CD4-positive, alpha-beta memory T cell (primary cell): ENCODE measurements around the gene SLC28A1. TPM values are rescaled to one million over a fixed set of nuclear protein-coding genes. Genes with fewer than 3 reads are reported as not detected.

ENCODE experiments used
- CTCF ChIA-PET: fragments of 350-600 bp; sonication (Branson Sonifier 250); formaldehyde crosslinking; loops from one replicate; lab custom pipeline; 2021; ENCODE audit warnings: inconsistent platforms; ENCODE audit not compliant: partially characterized antibody; lab: Charles Lee
- POLR2A ChIA-PET: fragments of 350-600 bp; sonication (Branson Sonifier 250); formaldehyde crosslinking; loops from one replicate; lab custom pipeline; 2021; ENCODE audit not compliant: partially characterized antibody; lab: Charles Lee
- DNase-seq, 5 donors: peaks; one replicate each; pipeline versions ENCODE4 v3.0.0 to v3.0.0-alpha.2; 2020 to 2022; ENCODE audit warnings: mixed read lengths in 1 of 5
- H3K27ac ChIP-seq: one replicate; pipeline ENCODE4 v1.7.0; 2013; ENCODE audit warnings: low read depth, low read length
- H3K27me3 ChIP-seq: 2 replicates; pipeline ENCODE4 v1.7.0; 2013; ENCODE audit warnings: mild to moderate bottlenecking, low read length, moderate library complexity; ENCODE audit not compliant: insufficient read depth
- H3K36me3 ChIP-seq: 2 replicates; pipeline ENCODE4 v1.7.0; 2013; ENCODE audit warnings: mild to moderate bottlenecking, low read length, moderate library complexity; ENCODE audit not compliant: insufficient read depth
- H3K4me1 ChIP-seq: 2 replicates; pipeline ENCODE4 v1.7.0; 2013; ENCODE audit warnings: mild to moderate bottlenecking, low read length, moderate library complexity; ENCODE audit not compliant: insufficient read depth
- H3K4me3 ChIP-seq, 2 donors: one replicate each; pipeline ENCODE4 v1.7.0; 2013; ENCODE audit warnings: low read length in 2 of 2, mild to moderate bottlenecking in 1 of 2
- H3K9me3 ChIP-seq, 2 donors: one replicate each; pipeline ENCODE4 v1.7.0; 2013; ENCODE audit warnings: low read length in 2 of 2, control low read depth in 1 of 2; ENCODE audit not compliant: control insufficient read depth in 1 of 2
- H3K27ac Mint-ChIP-seq, 7 donors: one replicate each; pipeline ENCODE4 v1.8.0; 2020 to 2021; ENCODE audit warnings: mixed read lengths in 7 of 7, mild to moderate bottlenecking in 6 of 7, inconsistent platforms in 3 of 7, moderate library complexity in 3 of 7
- H3K27me3 Mint-ChIP-seq, 2 donors: one replicate each; pipeline ENCODE4 v1.8.0; 2020 to 2021; ENCODE audit warnings: mixed read lengths in 2 of 2
- H3K36me3 Mint-ChIP-seq, 2 donors: one replicate each; pipeline ENCODE4 v1.8.0; 2020 to 2021; ENCODE audit warnings: mixed read lengths in 2 of 2, inconsistent platforms in 1 of 2, mild to moderate bottlenecking in 1 of 2
- H3K4me1 Mint-ChIP-seq, 4 donors: one replicate each; pipeline ENCODE4 v1.8.0; 2020 to 2021; ENCODE audit warnings: mixed read lengths in 4 of 4, mild to moderate bottlenecking in 1 of 4
- H3K4me3 Mint-ChIP-seq, 8 donors: one replicate each; pipeline ENCODE4 v1.8.0; 2020 to 2021; ENCODE audit warnings: mixed read lengths in 8 of 8, mild to moderate bottlenecking in 7 of 8, moderate library complexity in 6 of 8, inconsistent platforms in 3 of 8
- H3K9me3 Mint-ChIP-seq, 8 donors: one replicate each; pipeline ENCODE4 v1.8.0; 2020 to 2021; ENCODE audit warnings: mixed read lengths in 8 of 8, mild to moderate bottlenecking in 5 of 8, inconsistent platforms in 3 of 8, moderate library complexity in 1 of 8
- intact Hi-C: fragments of 100-400 bp; cut with micrococcal nuclease; formaldehyde crosslinking; loops from one replicate; pipeline ENCODE4 v1.15.1; 2023
- polyA plus RNA-seq, 2 donors: library from polyadenylated mRNA; unstranded; fragments of 300-500 nt; fragmentation: Illumina TruSeq; gene quantifications; one replicate each; pipeline ENCODE4 v1.2.3, GENCODE V29; 2021
- total RNA-seq, 2 experiments: library from RNA; stranded (reverse); gene quantifications; one replicate each; pipeline ENCODE4 v1.2.3, GENCODE V29; 2021

SLC28A1 gene
- total and polyA plus RNA-seq, 4 experiments from 2014 or later, result not detected

DNA sequence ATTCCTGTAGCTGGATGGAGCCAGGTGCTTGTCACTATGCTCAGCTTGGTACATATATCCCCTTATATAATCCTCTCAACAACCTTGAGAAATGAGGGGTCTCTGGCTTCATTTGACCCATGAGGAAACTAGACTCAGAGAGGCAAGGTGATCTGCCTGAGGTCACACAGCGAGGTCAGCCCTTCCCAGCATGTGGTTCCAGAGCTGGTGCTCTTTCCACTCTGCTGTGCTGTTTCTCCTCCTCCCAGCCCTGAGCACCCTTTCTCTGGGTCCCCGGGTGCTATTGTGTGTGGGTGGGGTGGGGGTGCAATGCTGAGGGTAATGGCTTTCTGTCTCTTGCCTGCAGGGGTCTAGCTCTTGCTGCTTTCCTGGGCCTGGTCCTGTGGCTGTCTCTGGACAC, 19.3 kb downstream of the SLC28A1 start:
- Histone ChIP-seq H3K9me3 (no peaks in the 10 kb centered on the region), H3K27me3 (no peaks in the 10 kb centered on the region), H3K4me1 (no peaks in the 10 kb centered on the region), H3K4me3 (no peak overlapping the region), H3K27ac (no peak overlapping the region), H3K36me3 (no peaks in the 10 kb centered on the region)
- ChIA-PET CTCF (no interaction called here), POLR2A (no interaction called here)
- no peak for DNase-seq
- H3K4me3 Mint-ChIP-seq, result no peak overlapping the region
- intact Hi-C loops, result no loop called here
- H3K4me1 Mint-ChIP-seq, result no peaks in the 10 kb centered on the region
- H3K9me3 Mint-ChIP-seq, result peaks cover 0 to 10% (median 4%) of the 10 kb centered on the region in 8 donors
- peaks cover 2 to 7% of the 10 kb centered on the region in 2 donors for H3K27me3 Mint-ChIP-seq
- no peak overlapping the region for H3K27ac Mint-ChIP-seq
- H3K36me3 Mint-ChIP-seq, result no peaks in the 10 kb centered on the region

DNA sequence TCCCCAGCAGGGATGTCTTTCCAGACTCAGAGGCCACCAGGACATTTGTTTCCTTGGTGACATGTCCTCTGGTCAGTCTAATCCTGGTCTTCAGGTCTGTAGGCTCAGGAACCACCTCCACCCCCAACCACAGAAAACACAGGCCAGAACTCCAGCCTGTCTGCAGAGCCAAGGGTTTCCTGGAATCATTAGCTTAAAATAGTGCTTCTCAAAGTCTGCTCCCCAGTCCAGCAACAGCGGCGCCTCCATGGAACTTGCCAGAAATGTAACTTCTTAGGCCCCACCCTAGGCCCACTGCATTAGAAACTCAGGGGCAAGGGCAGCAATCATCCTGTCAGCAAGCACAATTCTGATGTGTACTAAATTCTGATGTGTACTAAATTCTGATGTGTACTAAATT, 20.0 kb downstream of the SLC28A1 start:
- Mint-ChIP-seq H3K27me3 (peaks cover 2% of the 10 kb centered on the region in 2 donors), H3K4me1 (no peaks in the 10 kb centered on the region), H3K9me3 (peaks cover 0 to 6% (median 2%) of the 10 kb centered on the region in 8 donors), H3K36me3 (no peaks in the 10 kb centered on the region), H3K4me3 (no peak overlapping the region), H3K27ac (no peak overlapping the region)
- Histone ChIP-seq H3K4me1 (no peaks in the 10 kb centered on the region), H3K4me3 (no peak overlapping the region), H3K9me3 (no peaks in the 10 kb centered on the region), H3K36me3 (no peaks in the 10 kb centered on the region), H3K27me3 (no peaks in the 10 kb centered on the region), H3K27ac (no peak overlapping the region)
- intact Hi-C loops, result no loop called here
- POLR2A ChIA-PET, result no interaction called here
- CTCF ChIA-PET, result no interaction called here
- DNase-seq, result no peak

DNA sequence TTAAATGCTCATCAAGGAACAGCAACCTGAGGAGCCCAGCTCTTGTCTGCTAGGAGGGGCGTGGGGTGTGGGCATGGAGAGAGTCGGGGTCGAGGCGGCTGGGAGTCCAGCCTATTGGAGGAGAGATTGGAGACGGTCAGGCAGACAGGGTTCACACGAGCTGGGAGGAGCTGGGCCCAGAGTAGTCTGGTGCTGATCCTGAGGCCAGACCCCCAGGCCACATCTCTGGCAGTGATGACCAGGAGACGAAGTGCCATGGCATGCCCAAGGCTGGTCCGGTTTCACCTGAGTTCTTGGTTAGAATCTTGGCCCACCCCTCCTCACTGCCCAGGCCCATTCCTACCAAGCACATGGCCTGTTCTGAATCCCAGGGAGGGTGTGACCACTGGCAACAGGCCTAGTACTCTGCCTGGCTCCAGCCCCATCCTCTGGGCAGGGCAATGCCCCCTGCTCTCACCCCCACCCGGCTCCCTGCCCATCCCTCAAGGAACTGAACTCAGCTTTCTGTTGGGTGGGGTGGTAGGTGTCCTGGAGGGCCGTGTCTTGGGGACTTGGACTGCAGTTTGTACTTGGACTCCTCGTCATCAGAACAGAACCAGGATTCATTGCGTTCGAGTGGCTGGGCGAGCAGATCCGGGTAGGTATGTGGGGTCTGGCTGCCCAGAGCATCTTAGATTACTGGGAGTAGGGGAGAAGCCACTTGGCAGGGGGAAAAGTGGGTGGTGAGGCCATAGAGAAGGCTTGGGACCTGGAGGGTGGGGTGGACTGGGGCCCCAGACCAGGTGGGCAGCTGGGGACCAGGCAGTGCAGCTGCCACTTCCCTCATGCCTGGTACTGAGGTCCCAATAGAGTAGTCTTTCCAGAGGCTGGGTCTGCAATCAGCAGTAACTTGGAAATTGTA, 20.8 kb downstream of the SLC28A1 start:
- H3K4me3 ChIP-seq, result no peak overlapping the region
- H3K27me3 ChIP-seq, result no peaks in the 10 kb centered on the region
- POLR2A ChIA-PET, result no interaction called here
- intact Hi-C loops, result no loop called here
- no peaks in the 10 kb centered on the region for H3K9me3 ChIP-seq
- no peaks in the 10 kb centered on the region for H3K4me1 ChIP-seq
- no peak overlapping the region for H3K4me3 Mint-ChIP-seq
- DNase-seq, result no peak
- H3K36me3 Mint-ChIP-seq, result no peaks in the 10 kb centered on the region
- H3K27me3 Mint-ChIP-seq, result no peaks in the 10 kb centered on the region
- no peak overlapping the region for H3K27ac Mint-ChIP-seq
- H3K36me3 ChIP-seq, result no peaks in the 10 kb centered on the region
- CTCF ChIA-PET, result interaction anchor here (0.7 kb wide), 1 partner anchor 28 kb away, joined by 3 read pairs; no protein-coding TSS in a partner anchor
- no peaks in the 10 kb centered on the region for H3K4me1 Mint-ChIP-seq
- H3K9me3 Mint-ChIP-seq, result peaks cover 0 to 6% (median 0%) of the 10 kb centered on the region in 8 donors
- H3K27ac ChIP-seq, result no peak overlapping the region

DNA sequence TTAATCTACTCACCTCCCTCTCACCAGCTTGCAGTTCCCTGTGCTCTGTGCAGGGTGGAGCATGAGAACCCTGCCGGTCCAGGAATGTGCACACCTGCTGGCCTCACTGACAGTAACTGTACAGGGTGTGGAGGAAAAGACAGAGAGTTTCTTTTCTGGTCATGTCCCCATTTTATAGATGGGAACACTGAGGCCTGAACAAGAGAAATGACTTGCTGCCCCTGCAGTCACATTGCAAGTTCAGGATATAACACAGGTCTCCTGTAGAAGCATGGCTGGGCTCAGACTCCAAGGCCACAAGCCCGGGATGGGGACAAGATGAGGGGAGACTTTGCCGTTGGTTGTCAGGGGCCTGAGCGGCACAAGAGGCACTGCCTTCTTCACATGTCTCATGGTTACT, 23.3 kb downstream of the SLC28A1 start:
- Mint-ChIP-seq H3K27ac (no peak overlapping the region), H3K9me3 (no peaks in the 10 kb centered on the region), H3K4me3 (no peak overlapping the region), H3K36me3 (no peaks in the 10 kb centered on the region), H3K27me3 (peaks cover 2% of the 10 kb centered on the region in 2 donors), H3K4me1 (no peaks in the 10 kb centered on the region)
- DNase-seq, result no peak
- Histone ChIP-seq H3K27ac (no peak overlapping the region), H3K4me3 (no peak overlapping the region), H3K27me3 (no peaks in the 10 kb centered on the region), H3K36me3 (no peaks in the 10 kb centered on the region), H3K4me1 (no peaks in the 10 kb centered on the region), H3K9me3 (no peaks in the 10 kb centered on the region)
- intact Hi-C loops, result no loop called here
- ChIA-PET CTCF (no interaction called here), POLR2A (no interaction called here)

DNA sequence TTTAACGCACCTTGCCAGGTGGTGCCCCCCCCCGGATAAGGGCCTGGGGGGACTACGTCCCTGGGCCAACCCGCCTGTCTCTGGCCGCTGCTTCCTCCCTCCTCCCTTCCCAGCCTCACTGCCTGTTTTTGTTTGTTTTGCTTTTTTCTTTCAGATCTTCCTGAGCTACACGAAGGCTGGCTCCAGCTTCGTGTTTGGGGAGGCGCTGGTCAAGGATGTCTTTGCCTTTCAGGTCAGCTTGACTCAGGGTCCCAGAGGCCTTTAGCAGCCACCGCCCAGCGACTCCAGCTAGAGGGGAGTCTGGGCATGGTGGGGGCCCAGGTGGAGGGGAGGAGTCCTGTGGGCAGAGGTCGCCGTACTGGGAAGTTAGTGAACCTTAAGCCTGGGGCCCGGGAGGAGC, 24.1 kb downstream of the SLC28A1 start:
- Histone ChIP-seq H3K9me3 (no peaks in the 10 kb centered on the region), H3K27ac (no peak overlapping the region), H3K4me1 (no peaks in the 10 kb centered on the region), H3K36me3 (no peaks in the 10 kb centered on the region), H3K4me3 (no peak overlapping the region), H3K27me3 (no peaks in the 10 kb centered on the region)
- CTCF ChIA-PET, result interaction anchor here (1.2 kb wide), 1 partner anchor 18 kb away, joined by 4 read pairs; no protein-coding TSS in a partner anchor
- Mint-ChIP-seq H3K9me3 (no peaks in the 10 kb centered on the region), H3K27me3 (peaks cover 2% of the 10 kb centered on the region in 2 donors), H3K4me3 (no peak overlapping the region), H3K27ac (no peak overlapping the region), H3K4me1 (no peaks in the 10 kb centered on the region), H3K36me3 (no peaks in the 10 kb centered on the region)
- intact Hi-C loops, result no loop called here
- no peak for DNase-seq
- POLR2A ChIA-PET, result no interaction called here

DNA sequence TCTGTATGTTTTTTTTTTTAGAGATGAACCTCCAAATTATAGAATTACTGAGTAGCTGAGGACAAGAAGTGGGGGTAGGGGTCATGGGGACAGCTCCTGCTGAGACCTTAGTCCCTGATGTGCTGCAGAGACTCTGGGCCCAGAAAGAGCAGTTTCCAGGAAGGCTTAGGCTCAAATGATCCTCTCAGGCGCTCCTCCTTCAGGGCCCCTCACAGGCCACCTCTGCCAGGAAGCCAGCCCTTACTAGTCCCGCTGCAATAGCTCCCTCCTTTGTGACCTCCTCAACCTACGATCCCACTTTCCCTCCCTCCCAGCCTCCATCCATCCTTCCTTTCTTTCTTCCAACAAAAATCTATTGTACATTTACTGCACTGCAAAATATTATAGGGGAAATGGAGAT, 24.6 kb downstream of the SLC28A1 start:
- no peaks in the 10 kb centered on the region for H3K9me3 Mint-ChIP-seq
- H3K4me3 ChIP-seq, result no peak overlapping the region
- no peak overlapping the region for H3K4me3 Mint-ChIP-seq
- no peaks in the 10 kb centered on the region for H3K4me1 ChIP-seq
- H3K27me3 Mint-ChIP-seq, result peaks cover 2% of the 10 kb centered on the region in 2 donors
- no peaks in the 10 kb centered on the region for H3K36me3 Mint-ChIP-seq
- ChIA-PET POLR2A (no interaction called here), CTCF (interaction anchor here (1.2 kb wide), 1 partner anchor 17 kb away, joined by 4 read pairs; no protein-coding TSS in a partner anchor)
- H3K27ac ChIP-seq, result no peak overlapping the region
- no peak for DNase-seq
- no peaks in the 10 kb centered on the region for H3K36me3 ChIP-seq
- H3K27me3 ChIP-seq, result no peaks in the 10 kb centered on the region
- no peaks in the 10 kb centered on the region for H3K9me3 ChIP-seq
- no peaks in the 10 kb centered on the region for H3K4me1 Mint-ChIP-seq
- no peak overlapping the region for H3K27ac Mint-ChIP-seq
- intact Hi-C loops, result no loop called here

DNA sequence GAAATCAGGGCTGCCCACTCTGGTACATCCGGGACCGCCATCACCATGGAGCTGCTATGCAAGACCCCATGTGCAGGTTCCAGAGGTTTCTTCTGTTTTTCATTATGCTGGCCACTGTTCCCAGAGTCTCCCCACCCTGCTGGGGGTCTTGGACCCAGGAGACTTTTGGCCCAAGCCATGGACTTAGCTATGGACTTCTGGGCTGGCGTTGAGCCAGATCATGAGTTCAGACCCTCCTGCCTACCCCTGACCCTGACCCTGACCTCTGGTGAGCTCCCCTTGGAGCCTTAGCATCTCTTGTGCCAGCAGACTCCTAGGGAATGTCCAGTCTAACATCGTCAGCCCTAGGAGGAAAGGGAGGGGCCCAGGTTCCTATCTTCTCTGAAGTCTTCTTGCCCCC, 25.3 kb downstream of the SLC28A1 start:
- Histone ChIP-seq H3K36me3 (no peaks in the 10 kb centered on the region), H3K27me3 (no peaks in the 10 kb centered on the region), H3K4me3 (no peak overlapping the region), H3K27ac (no peak overlapping the region), H3K9me3 (no peaks in the 10 kb centered on the region), H3K4me1 (no peaks in the 10 kb centered on the region)
- intact Hi-C loops, result no loop called here
- no peak for DNase-seq
- no peaks in the 10 kb centered on the region for H3K36me3 Mint-ChIP-seq
- H3K4me3 Mint-ChIP-seq, result no peak overlapping the region
- peaks cover 2 to 4% of the 10 kb centered on the region in 2 donors for H3K27me3 Mint-ChIP-seq
- H3K27ac Mint-ChIP-seq, result no peak overlapping the region
- H3K4me1 Mint-ChIP-seq, result no peaks in the 10 kb centered on the region
- POLR2A ChIA-PET, result no interaction called here
- CTCF ChIA-PET, result interaction anchor here (1.2 kb wide), 1 partner anchor 17 kb away, joined by 4 read pairs; no protein-coding TSS in a partner anchor
- H3K9me3 Mint-ChIP-seq, result no peaks in the 10 kb centered on the region
